ENCODE measurements around the gene SLC9B1. TPM values are rescaled to one million over a fixed set of nuclear protein-coding genes. Genes with fewer than 3 reads are reported as not detected.

Gene SLC9B1
- total and polyA plus RNA-seq, 2 of the 8 experiments (the other 6 are each of a cell fraction or from before 2014, with no cell fraction given), result 0.08 to 0.19 TPM

GRCh38 chr4:102959496-102959895, 60.0 kb downstream of the SLC9B1 start (continued):
- TF ChIP-seq SIN3A (conservative IDR thresholded peaks at IDR 0.05 in 1 of 2, IDR thresholded peaks at IDR 0.05 in 1 of 2; ENCODE audit: low read depth in 1 of 2, low read length in 2 of 2) (no peak), TEAD4 (IDR thresholded peaks at IDR 0.05; ENCODE audit: low read depth, low read length) (no peak), RFX5 (IDR thresholded peaks at IDR 0.05; ENCODE audit: borderline replicate concordance, low read depth, low read length) (no peak)

Data from H1 (cell line).